HCT116 (cell line): ENCODE results near the gene RNF208. TPM values are rescaled to one million over a fixed set of nuclear protein-coding genes. Genes with fewer than 3 reads are reported as not detected.

ENCODE experiments used
- ATAC-seq: fragments of 200-7000 bp; cut with Tn5 transposase; 2 replicates; pipeline ENCODE4 v1.9.1; 2020; ENCODE audit warnings: mild to moderate bottlenecking, moderate library complexity
- BruUV-seq: library from RNA; stranded (reverse); fragments of 400-500 nt; replicated peaks from 2 replicates; lab custom pipeline; 2021; lab: Mats Ljungman, UMichigan
- CTCF ChIA-PET: fragments of 300-600 bp; sonication (Branson Sonifier 250); formaldehyde crosslinking; loops from one replicate; lab custom pipeline; 2021; ENCODE audit warnings: antibody characterized with exemption; lab: Charles Lee
- POLR2A ChIA-PET: fragments of 300-600, 350-600 bp; sonication (Branson Sonifier 250); formaldehyde crosslinking; loops from one replicate; lab custom pipeline; 2021; ENCODE audit warnings: antibody characterized with exemption; lab: Charles Lee
- RAD21 ChIA-PET, 2 experiments: fragments of 300-600 bp; sonication (Branson Sonifier 250); formaldehyde crosslinking; loops; one replicate each; lab custom pipeline; 2023; ENCODE audit warnings: low total read pairs in 2 of 2; ENCODE audit not compliant: uncharacterized antibody in 2 of 2, unreplicated experiment in 2 of 2, low non-redundant PET in 1 of 2; lab: Charles Lee
- DNase-seq: peaks from one replicate; pipeline ENCODE4 v3.0.0-alpha.2; 2010; ENCODE audit warnings: low read depth, low spot score
- H2AFZ ChIP-seq: fragments of 200-600 bp; shearing (Covaris generic), sonication (generic); 2 replicates; pipeline ENCODE4 v1.6.1; 2017; ENCODE audit warnings: low read depth, mixed run types, mixed read lengths, antibody characterized with exemption, low read length; ENCODE audit not compliant: poor library complexity, severe bottlenecking
- H3K27ac ChIP-seq: 2 replicates; pipeline ENCODE4 v1.5.1; 2012; ENCODE audit warnings: low read depth, low read length
- H3K27me3 ChIP-seq: fragments of 200-600 bp; sonication (generic); 2 replicates; pipeline ENCODE4 v1.6.1; 2016; ENCODE audit warnings: mixed run types, low read length, mixed read lengths; ENCODE audit not compliant: insufficient read depth
- H3K36me3 ChIP-seq, 2 experiments: fragments of 200-500 bp in 1 of 2; fragments of 200-600 bp in 1 of 2; sonication (Bioruptor generic) in 1 of 2; sonication (generic) in 1 of 2; 2 replicates each; pipeline versions ENCODE4 v1.5.1 to v1.6.1; 2014 to 2016; ENCODE audit warnings: low read length in 2 of 2, inconsistent platforms in 1 of 2, mixed read lengths in 1 of 2, mixed run types in 1 of 2; ENCODE audit not compliant: insufficient read depth in 2 of 2, control insufficient read depth in 1 of 2
- H3K4me1 ChIP-seq, 2 experiments: fragments of 200-600 bp in 1 of 2; sonication (generic) in 1 of 2; 2 replicates each; pipeline versions ENCODE4 v1.5.1 to v1.6.1; 2012 to 2017; ENCODE audit warnings: low read length in 2 of 2, inconsistent platforms in 1 of 2, mild to moderate bottlenecking in 1 of 2, mixed read lengths in 1 of 2, mixed run types in 1 of 2, moderate library complexity in 1 of 2; ENCODE audit not compliant: insufficient read depth in 2 of 2, control insufficient read depth in 1 of 2
- H3K4me2 ChIP-seq: fragments of 200-600 bp; sonication (generic); 2 replicates; pipeline ENCODE4 v1.6.1; 2017; ENCODE audit warnings: mixed run types, low read length, mixed read lengths
- H3K4me3 ChIP-seq, 2 experiments: fragments of 200-600 bp in 1 of 2; sonication (generic) in 1 of 2; replicated peaks in 1 of 2; 2 replicates each; pipeline ENCODE4 v1.5.1; 2011 to 2016; ENCODE audit warnings: low read length in 2 of 2, control low read depth in 1 of 2, low read depth in 1 of 2, mild to moderate bottlenecking in 1 of 2, mixed read lengths in 1 of 2, mixed run types in 1 of 2
- H3K79me2 ChIP-seq: fragments of 200-600 bp; sonication (generic); 2 replicates; pipeline ENCODE4 v1.6.1; 2017; ENCODE audit warnings: mild to moderate bottlenecking, mixed run types, low read length, moderate library complexity, mixed read lengths; ENCODE audit not compliant: insufficient read depth
- H3K9ac ChIP-seq: fragments of 200-600 bp; sonication (generic); 2 replicates; pipeline ENCODE4 v1.6.1; 2016; ENCODE audit warnings: low read length, mixed read lengths
- H3K9me2 ChIP-seq: fragments of 200-600 bp; sonication (generic), shearing (Covaris generic); 2 replicates; pipeline ENCODE4 v1.6.1; 2017; ENCODE audit warnings: mixed run types, mild to moderate bottlenecking, moderate library complexity; ENCODE audit not compliant: insufficient read depth
- H3K9me3 ChIP-seq, 2 experiments: fragments of 200-500 bp in 1 of 2; fragments of 200-600 bp in 1 of 2; sonication (Bioruptor generic) in 1 of 2; sonication (generic) in 1 of 2; 2 replicates each; pipeline ENCODE4 v1.6.1; 2014 to 2017; ENCODE audit warnings: low read length in 2 of 2, mixed read lengths in 2 of 2, inconsistent platforms in 1 of 2, low read depth in 1 of 2, mild to moderate bottlenecking in 1 of 2, mixed run types in 1 of 2, moderate library complexity in 1 of 2; ENCODE audit not compliant: control insufficient read depth in 1 of 2, insufficient read depth in 1 of 2
- H4K20me1 ChIP-seq: fragments of 200-600 bp; sonication (generic), shearing (Covaris generic); 2 replicates; pipeline ENCODE4 v1.6.1; 2017; ENCODE audit warnings: mixed run types, mild to moderate bottlenecking, moderate library complexity; ENCODE audit not compliant: insufficient read depth
- ATF3 ChIP-seq: IDR thresholded peaks from 2 replicates; pipeline ENCODE4 v1.6.1; 2012
- CBX3 ChIP-seq: IDR thresholded peaks from 2 replicates; pipeline ENCODE4 v1.6.1; 2012; ENCODE audit warnings: low read depth
- CEBPB ChIP-seq: IDR thresholded peaks from 2 replicates; pipeline ENCODE4 v1.6.1; 2012; ENCODE audit warnings: low read depth
- CTCF ChIP-seq, 3 experiments: fragments of 200-600 bp in 1 of 3; sonication (generic) in 1 of 3; IDR thresholded peaks in 2 of 3; conservative IDR thresholded peaks in 1 of 3; 2 replicates each; pipeline ENCODE4 v1.5.1; 2012 to 2017; ENCODE audit warnings: low read depth in 2 of 3, low read length in 2 of 3, antibody characterized with exemption in 1 of 3, borderline replicate concordance in 1 of 3, control low read depth in 1 of 3, mild to moderate bottlenecking in 1 of 3, mixed read lengths in 1 of 3, mixed run types in 1 of 3, moderate library complexity in 1 of 3; ENCODE audit not compliant: insufficient read depth in 1 of 3
- EGR1 ChIP-seq: IDR thresholded peaks from 2 replicates; pipeline ENCODE4 v1.6.1; 2012; ENCODE audit warnings: low read depth
- JUND ChIP-seq: IDR thresholded peaks from 2 replicates; pipeline ENCODE4 v1.6.1; 2012
- POLR2A ChIP-seq: IDR thresholded peaks from 2 replicates; pipeline ENCODE4 v1.7.0; 2011; ENCODE audit warnings: borderline replicate concordance; ENCODE audit not compliant: insufficient read depth, insufficient read length; ENCODE audit errors: extremely low read depth
- POLR2AphosphoS5 ChIP-seq: IDR thresholded peaks from 2 replicates; pipeline ENCODE4 v1.6.1; 2011; ENCODE audit warnings: mild to moderate bottlenecking, low read depth, low read length, moderate library complexity
- REST ChIP-seq: IDR thresholded peaks from 2 replicates; pipeline ENCODE4 v1.6.1; 2012; ENCODE audit warnings: low read depth
- SRF ChIP-seq: IDR thresholded peaks from 2 replicates; pipeline ENCODE4 v1.6.1; 2012; ENCODE audit warnings: low read depth
- intact Hi-C: fragments of 100-400 bp; cut with micrococcal nuclease; formaldehyde crosslinking; loops from 2 replicates; pipeline ENCODE4 v1.10.0; 2022
- total RNA-seq: library from RNA; stranded (reverse); gene quantifications from one replicate; pipeline ENCODE4 v1.2.1, GENCODE V29; 2021; ENCODE audit not compliant: unreplicated experiment

Gene RNF208
- total RNA-seq, 1 experiment from 2014 or later = 26.1 TPM

- RAD21 ChIA-PET = no interaction called here
- CTCF ChIA-PET = interaction anchor here (1.7 to 2.4 kb wide), 2 partner anchors 8 to 21 kb away, joined by 8 to 16 read pairs; partner anchors contain the start of gene RNF208
- intact Hi-C loops = no loop called here
- BruUV-seq = no TSS peak
- H3K79me2 ChIP-seq = no peaks in the 10 kb centered on the region
- no peaks in the 10 kb centered on the region for H4K20me1 ChIP-seq
- peaks cover 28 to 52% of the 10 kb centered on the region in 2 experiments for H3K4me1 ChIP-seq
- POLR2A ChIA-PET = interaction anchor here (1.5 kb wide), 1 partner anchor 8 kb away, joined by 4 read pairs; no protein-coding TSS in a partner anchor
- H3K36me3 ChIP-seq = no peaks in the 10 kb centered on the region
- no peaks in the 10 kb centered on the region for H3K27me3 ChIP-seq
- H3K4me2 ChIP-seq = no peak overlapping the region
- no peaks in the 10 kb centered on the region for H3K9me2 ChIP-seq
- H3K9ac ChIP-seq = no peak overlapping the region
- H3K27ac ChIP-seq = no peak overlapping the region
- H3K4me3 ChIP-seq = no peak overlapping the region
- ATAC-seq = no peak
- H2AFZ ChIP-seq = no peak overlapping the region
- no peak for TF ChIP-seq CTCF (IDR thresholded peaks at IDR 0.05 in 2 of 3, conservative IDR thresholded peaks at IDR 0.05 in 1 of 3; ENCODE audit: borderline replicate concordance in 1 of 3, insufficient read depth in 1 of 3, low read depth in 2 of 3, low read length in 2 of 3)
- no peak for TF ChIP-seq CEBPB
- no peak for TF ChIP-seq ATF3
- TF ChIP-seq JUND = no peak
- no peaks in the 10 kb centered on the region for H3K9me3 ChIP-seq
- DNase-seq = no peak
These were observed 6.6 kb downstream of the RNF208 start for GRCh38 chr9:137215196-137215986.

- Histone ChIP-seq H3K4me3 (no peak overlapping the region), H3K27me3 (no peaks in the 10 kb centered on the region), H4K20me1 (no peaks in the 10 kb centered on the region), H3K36me3 (peaks cover 0 to 6% of the 10 kb centered on the region in 2 experiments; a peak in 1 of 4 replicates), H3K79me2 (no peaks in the 10 kb centered on the region), H3K9me2 (no peaks in the 10 kb centered on the region), H3K9me3 (no peaks in the 10 kb centered on the region), H3K4me2 (no peak overlapping the region), H2AFZ (no peak overlapping the region), H3K9ac (no peak overlapping the region), H3K27ac (peak overlapping the region; percentile 22; the same call in 1 of the 2 replicates), H3K4me1 (peaks cover 28 to 44% of the 10 kb centered on the region in 2 experiments)
- no TSS peak for BruUV-seq
- CTCF ChIA-PET = interaction anchor here (2.4 kb wide), 1 partner anchor 8 kb away, joined by 16 read pairs; the partner anchor contains the start of gene RNF208
- POLR2A ChIA-PET = interaction anchor here (1.5 kb wide), 1 partner anchor 9 kb away, joined by 4 read pairs; no protein-coding TSS in a partner anchor
- RAD21 ChIA-PET = no interaction called here
- ATAC-seq (no peak), DNase-seq (no peak)
- intact Hi-C loops = no loop called here
- no peak for TF ChIP-seq CTCF (IDR thresholded peaks at IDR 0.05 in 2 of 3, conservative IDR thresholded peaks at IDR 0.05 in 1 of 3; ENCODE audit: borderline replicate concordance in 1 of 3, insufficient read depth in 1 of 3, low read depth in 2 of 3, low read length in 2 of 3)
- TF ChIP-seq SRF = no peak
- TF ChIP-seq REST = no peak
- TF ChIP-seq CBX3 = no peak
- TF ChIP-seq POLR2AphosphoS5 = no peak
- no peak for TF ChIP-seq EGR1
- no peak for TF ChIP-seq POLR2A
These were observed 7.4 kb downstream of the RNF208 start for GRCh38 chr9:137214620-137215019.
